ENCODE data around the gene VAMP3.
"Not testable (repeated sequence)": the region's sequence is repeated elsewhere in the genome, so short reads cannot be mapped to it uniquely, and the experiment has no call there.

VAMP3 gene

DNA sequence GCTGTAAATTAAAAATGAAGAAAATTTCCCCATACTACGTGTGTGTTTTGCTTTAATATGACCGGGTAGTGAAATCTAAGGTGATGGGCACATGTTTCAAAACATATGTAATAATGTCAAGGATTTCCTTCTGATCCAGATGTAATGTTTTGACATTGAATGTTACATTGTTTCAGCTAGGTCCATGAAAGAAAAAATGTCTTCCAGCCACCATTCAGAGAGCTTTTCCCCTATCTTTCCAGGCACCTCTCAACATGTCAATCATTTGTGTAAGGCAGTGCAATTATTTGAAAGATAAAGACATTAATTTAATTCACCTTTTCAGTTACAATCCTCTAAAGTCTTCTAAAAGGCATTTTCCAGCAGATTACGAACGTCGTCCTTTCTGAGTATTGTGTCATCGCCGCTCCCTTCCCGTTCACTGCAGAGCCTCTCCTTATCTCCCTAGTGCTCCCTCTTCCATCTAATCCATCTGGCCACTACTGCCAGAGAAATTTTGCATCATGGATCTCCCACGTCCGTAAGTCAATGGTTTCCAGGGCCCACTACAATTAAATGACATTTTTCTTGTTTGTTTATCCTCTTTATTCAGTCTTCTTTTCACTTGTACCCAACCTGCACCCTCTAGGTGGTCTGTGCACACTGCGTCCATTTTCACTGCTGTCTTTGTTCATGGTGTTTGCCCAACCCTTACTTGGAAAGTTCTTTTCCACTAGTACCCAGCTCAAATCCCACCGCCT lies 1.3 kb upstream of the VAMP3 start:
- DNase-seq, result no peak

DNA sequence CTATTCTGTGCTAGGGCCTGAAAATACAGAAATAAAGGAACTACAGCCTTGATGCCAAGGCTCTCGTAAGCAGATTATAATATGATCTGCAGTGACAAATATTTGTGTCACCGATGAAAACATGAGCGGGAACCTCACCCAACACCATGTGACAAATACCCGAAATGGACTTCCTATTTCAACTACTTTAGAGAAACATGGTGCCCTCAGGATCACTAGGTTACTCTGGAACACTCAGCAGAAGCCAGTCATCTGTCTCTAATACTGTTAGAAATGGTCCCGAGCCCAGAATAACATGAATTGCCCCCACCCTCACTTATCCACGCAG lies 463 bp upstream of the VAMP3 start:
- no peak for DNase-seq

DNA sequence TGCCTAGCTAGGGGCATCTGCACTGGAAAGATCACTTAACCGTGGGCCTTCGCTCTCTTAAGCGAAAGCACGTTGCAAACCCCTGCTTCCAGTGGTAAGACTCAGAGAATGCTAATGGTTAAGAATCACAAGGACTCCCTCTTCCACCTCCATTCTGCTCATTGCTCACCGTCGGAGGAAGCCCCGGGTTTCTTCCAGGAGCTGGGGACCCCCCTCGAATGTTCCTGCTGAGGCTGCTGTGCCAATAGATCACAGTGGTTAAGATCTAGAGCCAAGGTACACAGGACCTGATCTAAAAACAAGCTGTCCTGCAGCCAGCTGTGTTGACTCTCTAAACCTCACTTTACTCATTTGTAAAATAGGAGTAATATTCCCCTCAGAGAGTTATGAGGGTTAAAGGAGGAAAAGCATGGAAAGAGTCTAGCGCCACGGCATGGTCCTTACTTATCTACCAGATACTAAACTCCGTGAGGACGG lies 765 bp downstream of the VAMP3 start:
- no peak for DNase-seq

DNA sequence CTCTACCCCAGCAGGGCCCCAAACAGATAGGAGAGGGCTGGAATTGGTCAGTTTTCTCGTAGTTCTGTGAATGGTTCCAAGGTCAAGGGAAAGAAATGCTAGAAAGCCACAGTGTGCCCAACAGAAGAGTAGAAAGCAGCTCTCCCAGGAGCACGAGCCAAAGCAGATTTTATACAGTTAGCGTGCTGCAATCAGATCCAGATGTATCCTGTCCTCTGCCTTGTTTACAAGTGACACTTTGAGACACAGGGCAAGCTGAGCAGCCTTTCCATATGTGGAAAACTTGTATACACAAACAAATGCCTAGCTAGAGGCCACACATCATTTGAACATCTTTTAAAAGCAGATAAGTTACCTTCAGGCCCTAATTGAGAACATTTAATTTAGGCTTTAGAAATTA lies 6.5 kb downstream of the VAMP3 start:
- no peak for DNase-seq

DNA sequence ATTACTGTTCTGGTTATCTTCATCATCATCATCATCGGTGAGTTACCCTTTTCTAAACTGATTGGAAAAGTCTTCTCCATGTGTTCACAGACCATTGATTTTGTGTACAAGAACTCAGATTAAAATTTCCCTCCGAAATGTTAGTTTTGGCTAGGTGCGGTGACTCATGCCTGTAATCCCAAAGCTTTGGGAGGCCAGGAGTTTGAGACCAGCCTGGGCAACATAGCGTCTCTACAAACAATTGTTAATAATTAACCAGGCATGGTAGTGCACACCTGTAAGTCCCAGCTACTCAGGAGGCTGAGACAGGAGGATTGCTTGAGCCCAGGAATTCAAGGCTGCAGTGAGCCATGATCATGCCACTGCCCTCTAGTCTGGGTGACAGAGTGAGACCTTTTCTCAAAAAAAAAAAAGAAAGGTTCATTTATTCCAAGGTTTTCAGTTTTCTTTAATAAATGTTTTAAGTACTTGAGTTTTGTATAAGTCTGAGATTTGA lies 7.1 kb downstream of the VAMP3 start:
- DNase-seq, result no peak

DNA sequence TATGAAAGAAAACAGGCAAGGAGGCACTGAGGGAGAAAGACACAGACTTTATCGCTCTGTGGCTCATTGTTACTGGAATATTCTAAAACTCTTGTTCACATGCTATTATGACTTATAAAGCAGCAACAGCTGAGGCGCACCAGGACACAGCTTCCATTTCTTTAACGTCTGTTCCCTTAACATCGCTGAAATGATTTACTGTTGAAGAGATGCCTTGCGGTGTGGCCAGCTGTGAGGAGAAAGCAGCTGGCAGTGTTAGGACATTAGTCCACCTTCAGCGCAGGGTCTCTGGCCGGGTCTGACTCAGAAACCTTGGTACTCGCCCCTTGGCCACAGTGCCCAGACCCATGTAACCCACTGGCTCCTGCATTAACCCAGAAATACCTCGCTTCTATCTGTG lies 9.9 kb downstream of the VAMP3 start:
- no peak for DNase-seq

DNA sequence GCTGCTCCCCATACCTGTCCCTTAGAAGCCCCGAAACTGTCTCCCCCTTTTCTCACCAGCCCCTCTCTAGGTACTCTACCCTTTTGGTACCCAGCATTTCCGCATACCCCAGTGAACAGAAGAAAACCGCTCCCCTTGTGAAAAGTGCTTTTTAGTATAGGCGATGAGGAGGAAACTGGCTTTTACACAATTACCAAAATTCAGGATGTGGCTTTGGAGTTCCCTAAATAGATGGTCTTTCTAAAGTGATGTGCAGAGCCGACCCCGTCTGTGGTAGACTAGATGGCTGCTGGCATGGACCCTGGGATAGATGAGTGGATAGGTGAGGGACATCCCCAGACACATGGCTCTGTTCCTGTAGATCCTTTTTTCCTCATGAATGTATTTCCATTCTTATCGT lies 10.4 kb downstream of the VAMP3 start:
- DNase-seq, result no peak

DNA sequence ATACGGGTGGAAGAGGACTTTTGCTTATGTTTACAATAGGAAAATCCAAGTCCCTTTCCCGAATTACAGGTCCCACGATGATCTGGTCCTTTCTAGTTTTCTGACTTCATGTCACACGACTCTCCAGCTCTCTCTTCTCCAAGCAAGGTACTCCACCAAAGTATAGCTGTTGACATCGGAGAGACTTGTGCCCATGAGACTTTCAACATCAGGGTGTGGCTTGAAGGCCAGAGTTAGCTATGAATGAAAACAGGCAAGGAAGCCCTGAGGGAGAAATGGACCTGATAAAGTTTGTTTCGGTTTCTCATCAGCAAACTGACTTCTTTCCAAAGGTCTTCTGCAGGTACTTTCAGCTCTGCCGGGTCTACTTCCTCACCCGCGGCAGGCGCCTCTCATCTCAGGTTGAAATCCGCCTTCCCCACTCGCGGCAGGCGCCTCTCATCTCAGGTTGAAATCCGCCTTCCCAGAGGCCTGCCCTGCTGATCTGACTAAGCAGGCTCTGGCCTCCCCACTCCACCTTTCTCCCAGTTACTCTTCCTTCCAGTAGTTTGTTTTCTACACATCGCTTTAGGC lies 10.9 kb downstream of the VAMP3 start:
- DNase-seq, result no peak

DNA sequence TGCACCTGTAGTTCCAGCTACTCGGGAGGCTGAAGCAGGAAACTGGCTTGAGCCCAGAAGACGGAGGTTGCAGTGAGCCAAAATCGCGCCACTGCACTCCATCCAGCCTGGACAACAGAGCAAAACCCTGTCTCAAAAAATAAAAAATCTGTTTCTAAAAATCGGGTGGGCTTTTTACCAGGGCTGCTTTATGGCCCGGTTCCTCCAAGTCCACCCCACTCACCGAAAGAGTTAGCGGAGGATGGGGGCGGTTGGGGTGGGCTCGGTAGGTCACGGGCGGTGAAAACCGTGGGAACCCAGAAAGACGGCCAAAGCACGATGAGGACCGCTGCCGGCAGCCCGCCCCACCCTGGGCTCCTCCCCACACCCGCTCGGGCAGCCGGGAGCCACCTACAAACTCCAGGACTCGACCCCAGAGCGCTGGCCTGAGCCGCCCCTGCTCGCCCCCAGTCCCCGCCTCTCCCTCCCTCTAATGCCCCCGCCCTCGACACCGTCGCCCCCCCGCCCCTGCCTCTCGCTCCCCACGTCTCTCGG lies 12.1 kb downstream of the VAMP3 start:
- no peak for DNase-seq

DNA sequence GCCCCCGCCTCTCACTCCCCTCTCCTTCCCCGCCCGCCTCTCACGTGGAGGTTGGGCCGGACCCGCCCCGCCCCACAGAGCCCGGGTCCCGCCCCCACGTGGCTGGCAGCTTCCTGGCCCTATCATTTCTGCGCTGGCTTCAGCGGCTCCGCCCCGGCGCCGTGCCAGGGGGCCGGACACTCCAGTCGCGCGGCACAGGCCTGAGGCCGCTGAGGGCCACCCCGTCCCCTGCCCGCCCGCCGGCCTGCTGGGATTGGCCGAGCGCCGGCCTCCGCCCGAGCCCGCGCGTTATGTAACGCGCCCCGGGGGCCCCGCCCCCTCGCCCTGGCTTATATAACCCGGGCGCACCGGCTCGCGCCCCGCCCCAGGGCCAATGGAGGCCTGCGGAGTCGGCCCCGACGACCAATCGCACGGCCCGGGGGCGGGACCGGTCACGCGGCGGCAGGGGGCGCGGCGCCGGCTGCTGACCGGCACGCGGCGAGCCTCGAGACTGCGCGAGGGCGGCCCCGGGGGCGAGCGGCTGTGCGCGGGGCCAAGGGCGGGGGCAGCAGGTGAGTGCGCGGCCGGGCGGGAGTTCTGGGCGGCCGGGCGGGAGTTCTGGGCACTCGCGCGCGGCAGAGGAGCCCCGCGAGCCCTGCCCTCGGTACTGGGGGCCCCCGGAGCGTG lies 12.9 kb downstream of the VAMP3 start, which contains the start of gene PER3:
Gene PER3 (plus strand): TSS at position 466 of the 666 bp plus-strand sequence. CDS start 587 bp downstream, outside the sequence.
- peak; percentile 89 for DNase-seq

DNA sequence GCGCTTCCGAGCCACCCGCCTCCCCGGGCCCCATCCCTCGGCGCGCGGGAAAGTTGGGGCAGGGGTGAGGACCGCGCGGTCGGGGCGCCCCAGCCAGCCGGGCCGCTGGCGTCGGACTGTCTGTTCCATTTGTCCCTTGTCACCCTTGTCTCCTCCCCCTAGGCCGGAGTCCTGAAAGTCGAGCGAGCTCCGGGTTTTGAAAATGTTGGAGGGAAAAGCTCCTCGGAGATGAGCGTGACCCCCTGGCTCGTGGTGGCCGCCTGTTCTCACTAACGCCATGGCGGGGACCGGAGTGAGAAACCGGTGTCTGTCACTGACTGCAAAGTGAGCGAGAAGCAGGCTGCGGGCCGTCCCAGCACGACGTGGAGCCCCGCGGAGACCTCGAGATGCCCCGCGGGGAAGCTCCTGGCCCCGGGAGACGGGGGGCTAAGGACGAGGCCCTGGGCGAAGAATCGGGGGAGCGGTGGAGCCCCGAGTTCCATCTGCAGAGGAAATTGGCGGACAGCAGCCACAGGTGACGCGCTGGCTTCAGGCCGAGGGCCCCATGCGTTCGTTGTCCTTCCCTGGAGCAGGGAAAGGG lies 13.5 kb downstream of the VAMP3 start:
- no peak for DNase-seq

DNA sequence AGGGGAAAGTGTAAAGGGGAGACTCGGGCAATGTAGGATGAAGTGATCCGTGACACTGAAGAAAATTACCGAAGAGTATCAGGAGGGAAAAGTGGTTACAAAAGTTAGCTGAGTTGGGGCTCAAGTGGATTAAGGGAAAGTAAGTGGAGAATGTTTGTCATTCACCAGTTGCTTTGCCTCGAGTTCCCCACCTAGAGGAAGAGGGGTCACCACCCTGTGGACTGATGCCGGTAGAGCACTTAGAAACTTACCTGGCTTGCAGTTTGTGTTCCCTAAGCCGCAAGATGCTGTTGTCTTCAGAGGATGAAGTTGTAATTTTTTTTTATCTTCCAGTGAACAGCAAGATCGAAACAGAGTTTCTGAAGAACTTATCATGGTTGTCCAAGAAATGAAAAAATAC lies 14.0 kb downstream of the VAMP3 start:
- no peak for DNase-seq

DNA sequence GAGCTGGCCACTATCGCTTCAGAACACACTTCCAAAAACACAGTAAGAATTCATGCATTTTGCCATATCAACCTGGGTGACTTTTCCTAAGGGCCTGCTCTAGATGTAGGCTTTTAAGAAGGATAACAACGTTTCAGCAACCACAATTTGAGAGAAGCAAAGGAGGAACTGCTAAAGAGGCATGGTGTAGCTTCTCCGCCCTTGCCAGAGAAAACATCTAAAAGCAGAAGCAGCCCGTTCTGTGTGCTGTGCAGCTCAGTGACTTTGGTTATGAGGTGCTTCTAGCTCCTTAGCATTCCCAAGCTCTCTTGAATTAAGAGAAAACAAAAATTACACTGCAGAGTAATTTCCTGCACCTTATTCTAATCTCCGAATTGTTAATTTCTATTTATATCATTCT lies 15.7 kb downstream of the VAMP3 start:
- no peak for DNase-seq

DNA sequence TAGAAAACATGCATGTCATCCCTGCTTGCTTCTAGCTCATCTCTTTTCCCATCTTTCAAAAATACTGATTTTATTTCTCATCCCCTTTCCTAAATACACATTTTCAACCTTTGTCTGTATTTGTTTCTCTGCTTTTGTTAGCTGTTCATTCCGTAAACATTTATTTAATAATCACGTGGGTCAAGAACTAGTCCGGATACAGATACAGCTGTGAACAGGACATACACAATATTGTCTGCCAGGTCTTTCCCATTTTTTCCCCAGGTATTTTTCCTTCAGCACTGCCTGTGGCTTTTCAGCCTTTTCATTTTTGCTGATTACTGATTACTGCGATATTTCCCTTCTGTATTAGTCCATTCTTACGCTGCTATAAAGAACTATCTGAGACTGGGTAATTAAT lies 18.7 kb downstream of the VAMP3 start:
- no peak for DNase-seq

DNA sequence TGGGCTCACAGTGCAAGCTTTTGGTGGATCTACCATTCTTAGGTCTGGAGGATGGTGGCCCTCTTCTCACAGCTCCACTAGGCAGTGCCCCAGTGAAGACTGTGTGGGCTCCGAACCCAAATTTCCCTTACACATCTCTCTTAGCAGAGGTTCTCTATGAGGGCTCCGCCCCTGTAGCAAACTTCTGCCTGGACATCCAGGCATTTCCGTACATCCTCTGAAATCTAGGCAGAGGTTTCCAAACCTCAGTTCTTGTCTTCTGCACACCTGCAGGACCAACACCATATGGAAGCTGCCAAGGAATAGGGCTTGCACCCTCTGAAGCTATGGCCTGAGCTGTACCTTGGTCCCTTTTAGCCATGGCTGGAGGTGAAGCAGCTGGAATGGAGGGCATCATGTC lies 19.9 kb downstream of the VAMP3 start:
- not testable (repeated sequence) for DNase-seq

DNA sequence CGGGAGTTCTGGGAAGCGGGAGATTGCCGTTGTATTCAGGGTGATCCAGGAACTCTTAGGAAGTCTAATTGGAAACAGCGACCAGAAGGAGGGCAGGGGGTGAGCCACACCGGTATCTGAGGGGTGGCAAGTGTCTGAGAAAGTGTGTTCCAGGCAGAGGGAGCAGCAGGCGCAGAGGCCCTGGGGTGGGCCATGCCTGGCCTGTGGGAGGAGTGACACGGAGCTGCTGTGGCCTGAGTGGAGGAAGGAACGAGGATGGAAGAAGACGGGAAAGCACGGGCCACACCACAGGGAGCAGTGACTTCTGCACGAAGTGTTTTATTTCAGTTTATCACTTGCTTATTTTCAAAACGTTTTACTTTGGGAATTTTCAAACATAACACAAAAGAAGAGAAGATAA lies 24.3 kb downstream of the VAMP3 start:
- no peak for DNase-seq

DNA sequence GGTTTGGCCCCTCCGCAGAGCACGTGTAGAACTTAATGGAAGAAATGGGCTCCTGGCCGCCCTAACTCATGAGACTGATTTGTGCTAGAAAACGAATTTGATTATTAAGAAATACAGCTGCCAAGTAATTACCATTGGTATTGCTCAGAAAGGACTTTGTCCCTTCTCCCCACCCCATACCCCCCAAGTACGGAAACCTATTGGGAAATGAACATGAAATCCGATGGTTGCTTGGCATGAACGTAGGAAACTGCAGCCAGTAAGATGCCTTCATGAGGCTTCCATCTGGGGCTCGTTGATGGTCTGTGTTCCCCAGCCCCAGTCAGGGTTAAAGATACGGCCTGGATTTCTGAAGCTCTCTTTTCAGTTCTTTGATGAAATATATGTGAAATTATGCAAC lies 34.4 kb downstream of the VAMP3 start:
- DNase-seq, result no peak

DNA sequence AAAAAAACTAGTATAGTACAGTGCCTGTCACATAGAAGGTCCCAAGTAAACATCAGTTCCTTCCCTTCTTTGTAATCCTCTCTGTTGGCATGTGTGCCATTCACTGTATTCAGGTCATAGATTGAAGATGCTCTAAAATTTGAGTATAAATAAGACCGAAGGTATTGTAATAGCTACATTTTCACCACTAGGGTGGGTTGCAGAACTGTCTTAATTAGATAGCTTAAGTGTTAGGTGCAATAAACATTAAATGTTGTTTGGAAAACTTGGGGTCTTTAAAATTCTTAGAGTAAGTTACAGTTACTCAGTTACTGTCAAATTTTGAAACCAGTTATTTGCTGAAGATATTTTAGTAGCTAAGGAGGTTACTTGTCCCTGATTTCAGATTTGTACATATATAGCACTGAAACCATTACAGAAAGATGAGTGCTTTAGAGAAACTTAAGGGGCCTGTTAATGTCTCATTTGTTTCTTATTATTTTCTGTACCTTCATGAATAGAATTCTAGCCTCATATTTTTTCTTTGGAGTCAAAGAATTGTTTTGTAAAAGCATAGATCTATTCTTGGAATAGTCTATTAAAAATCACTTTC lies 37.3 kb downstream of the VAMP3 start:
- DNase-seq, result peak; percentile 5

DNA sequence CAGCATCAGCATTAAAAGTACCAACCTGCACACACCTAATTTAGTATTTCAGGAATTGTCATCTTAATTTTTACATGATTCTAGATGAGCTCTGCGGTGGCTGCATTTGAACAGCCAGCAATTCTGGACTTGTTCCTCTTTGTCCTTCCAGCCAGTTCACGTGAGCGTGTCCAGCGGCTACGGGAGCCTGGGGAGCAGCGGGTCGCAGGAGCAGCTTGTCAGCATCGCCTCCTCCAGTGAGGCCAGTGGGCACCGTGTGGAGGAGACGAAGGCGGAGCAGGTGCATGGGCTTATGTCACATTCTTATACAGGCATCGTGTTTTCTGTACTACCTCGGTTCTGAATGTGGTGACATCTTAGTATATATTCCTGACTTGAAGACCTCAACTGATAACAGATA lies 38.6 kb downstream of the VAMP3 start:
- no peak for DNase-seq

DNA sequence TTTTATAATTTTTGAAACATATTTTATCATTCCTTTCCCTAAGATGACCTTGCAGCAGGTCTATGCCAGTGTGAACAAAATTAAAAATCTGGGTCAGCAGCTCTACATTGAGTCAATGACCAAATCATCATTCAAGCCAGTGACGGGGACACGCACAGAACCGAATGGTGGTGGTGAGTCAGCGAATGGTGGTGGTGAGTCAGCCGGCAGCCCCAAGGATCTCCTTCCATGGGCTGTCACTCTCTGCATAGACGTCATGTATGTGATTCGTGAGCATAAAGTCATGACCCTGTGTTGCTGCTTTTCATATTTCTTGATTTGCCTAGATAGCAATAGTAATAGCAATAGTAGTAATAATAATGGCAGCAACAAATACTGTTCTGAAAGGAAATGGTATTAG lies 39.3 kb downstream of the VAMP3 start:
- peak; percentile 1 for DNase-seq

DNA sequence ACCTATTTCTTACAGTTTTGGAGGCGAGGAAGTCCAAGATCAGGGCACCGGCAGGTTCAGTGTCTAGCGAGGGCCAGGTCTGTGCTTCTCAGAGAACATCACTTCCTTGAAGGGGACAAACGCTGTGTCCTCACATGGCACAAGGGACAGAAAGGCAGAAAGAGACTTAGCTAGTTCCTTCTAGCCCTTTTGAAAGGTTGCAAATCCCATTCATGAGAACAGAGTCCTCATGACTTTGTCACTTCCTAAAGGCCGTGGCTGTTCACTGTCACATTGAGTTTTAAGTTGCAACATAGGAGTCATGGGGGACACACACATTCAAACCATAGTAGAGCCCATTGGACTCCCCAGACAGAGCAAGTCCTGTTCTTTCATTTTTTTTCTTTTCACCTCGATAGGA lies 40.4 kb downstream of the VAMP3 start:
- no peak for DNase-seq

DNA sequence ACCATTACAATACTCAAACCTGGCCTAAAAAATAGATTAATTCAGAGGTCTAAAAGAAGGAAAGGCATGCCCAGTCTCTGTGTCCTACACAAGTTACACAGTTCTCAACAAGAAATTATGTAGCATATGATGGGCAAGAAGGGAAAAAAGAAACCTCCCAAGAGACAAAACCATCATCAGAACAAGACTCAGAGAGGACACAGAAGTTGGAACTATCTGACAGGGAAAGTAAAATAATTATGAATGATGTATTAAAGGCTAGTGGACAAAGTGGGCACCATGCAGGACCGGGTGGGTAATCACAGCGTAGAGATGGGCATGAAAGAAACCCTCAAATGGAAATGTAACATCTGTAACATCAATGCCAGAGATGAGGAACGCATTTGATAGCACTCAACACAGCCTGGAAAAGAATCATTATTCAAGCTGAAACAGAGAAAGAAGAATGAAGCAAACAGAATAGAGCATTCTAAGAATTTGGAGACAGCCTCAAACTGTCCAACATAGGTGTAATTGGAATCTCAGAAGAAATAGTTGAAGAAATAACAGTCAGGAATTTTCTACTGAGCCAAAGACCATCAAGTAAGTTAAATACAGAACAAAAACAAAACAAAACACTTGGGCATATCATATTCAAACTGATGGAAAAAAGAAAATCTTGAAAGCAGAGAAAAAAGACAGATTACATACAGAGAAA lies 42.7 kb downstream of the VAMP3 start:
- DNase-seq, result no peak

DNA sequence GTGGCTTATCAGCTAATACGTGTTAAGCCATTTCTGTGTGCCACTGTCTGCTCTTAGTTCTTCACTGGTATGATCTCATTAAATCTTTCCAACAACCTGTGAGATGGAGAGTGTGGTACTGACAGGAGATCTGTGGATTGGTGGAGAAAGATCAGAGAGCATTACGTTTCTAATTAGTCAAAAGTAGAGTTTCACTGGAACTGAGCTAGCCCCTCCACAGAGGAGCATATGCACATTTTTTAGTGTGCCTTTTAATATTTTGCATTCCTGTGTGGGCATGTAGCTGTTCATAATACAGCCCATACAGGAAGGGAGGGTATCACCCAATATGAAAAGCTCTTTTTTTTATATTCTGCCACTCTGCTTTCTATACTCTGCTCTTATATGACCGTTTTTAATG lies 50.2 kb downstream of the VAMP3 start:
- DNase-seq, result no peak

All from kidney glomerular epithelial cell (primary cell).